ENCODE data around the gene SLC22A1.
"Not testable (repeated sequence)": the region's sequence is repeated elsewhere in the genome, so short reads cannot be mapped to it uniquely, and the experiment has no call there.

The SLC22A1 gene

DNA sequence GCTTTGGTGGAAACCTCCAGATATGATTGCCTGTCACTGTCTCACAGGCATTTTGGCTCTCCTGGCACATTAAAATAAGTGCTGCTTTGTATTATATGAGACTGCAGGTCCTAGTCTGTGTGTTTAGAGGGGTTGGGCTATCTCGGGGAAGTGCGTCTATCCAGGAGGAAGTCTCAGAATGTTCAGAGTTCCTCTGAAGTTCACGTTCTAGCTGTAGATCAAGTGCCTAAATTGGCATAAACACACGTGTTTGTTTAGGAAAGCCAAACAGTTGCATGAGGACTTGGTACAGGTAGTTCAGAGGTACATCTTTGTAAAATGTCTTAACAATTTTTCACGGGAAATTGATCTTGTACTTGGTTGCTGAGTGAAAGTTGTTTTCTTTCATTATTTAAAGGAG lies 36.4 kb upstream of the SLC22A1 start:
- H3K4me3 ChIP-seq (ENCODE audit: low read length) = no peak overlapping the region

DNA sequence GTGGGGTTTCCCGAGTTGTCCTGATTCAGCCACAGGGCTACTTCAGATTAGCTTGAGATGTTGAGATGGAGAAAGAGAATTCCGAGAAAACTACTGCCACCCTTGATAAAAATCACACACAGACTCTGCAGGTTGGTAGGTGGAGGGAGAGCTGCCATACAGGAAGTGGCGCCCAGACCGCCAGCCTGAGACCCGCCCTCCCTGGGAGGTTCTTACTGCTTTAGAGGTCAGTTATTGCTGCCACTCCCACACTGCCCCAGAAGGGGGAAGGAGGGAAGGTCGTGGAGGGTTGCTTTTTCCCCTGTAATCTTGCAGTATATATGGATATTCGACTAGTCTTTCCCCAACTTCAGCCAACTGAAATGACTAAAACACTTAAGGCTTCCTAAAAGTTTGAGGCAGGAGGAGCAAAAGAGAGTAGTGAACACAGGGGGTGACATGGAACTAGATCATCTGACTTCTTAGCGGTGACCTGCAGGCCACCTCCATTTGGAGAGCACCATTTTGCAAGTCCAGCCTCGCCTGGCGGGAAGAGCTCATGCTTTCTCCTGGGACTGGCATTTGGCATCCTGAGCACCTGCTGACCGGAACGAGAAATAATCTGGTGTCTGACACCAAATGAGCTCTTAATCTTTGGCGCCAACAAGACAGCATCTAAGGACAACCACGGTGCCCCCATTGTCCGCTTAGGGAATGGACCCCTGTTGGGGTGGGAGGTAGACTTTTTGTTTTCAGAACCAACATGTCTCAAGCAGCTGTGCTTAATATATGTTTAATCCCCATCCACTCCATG lies 35.7 kb upstream of the SLC22A1 start:
- Histone ChIP-seq H3K27me3 (ENCODE audit: insufficient read depth, low read length) (no peaks in the 10 kb centered on the region), H3K36me3 (ENCODE audit: insufficient read depth, low read length) (peaks cover 90% of the 10 kb centered on the region)
- 94% methylated on average over 12 of the region's 15 CpGs for WGBS

More for the DNA sequence above, 36.4 kb upstream of the SLC22A1 start:
- Histone ChIP-seq H3K4me1 (ENCODE audit: insufficient read depth, low read length) (no peaks in the 10 kb centered on the region), H3K9ac (ENCODE audit: low read depth, low read length) (no peak overlapping the region), H3K27ac (ENCODE audit: low read depth, low read length) (no peak overlapping the region), H3K27me3 (ENCODE audit: insufficient read depth, low read length) (no peaks in the 10 kb centered on the region), H3K9me3 (ENCODE audit: insufficient read depth, low read depth, low read length) (peaks cover 4% of the 10 kb centered on the region), H3K36me3 (ENCODE audit: insufficient read depth, low read length) (peaks cover 90% of the 10 kb centered on the region)
- 95% methylated on average over 5 of the region's 5 CpGs for WGBS

DNA sequence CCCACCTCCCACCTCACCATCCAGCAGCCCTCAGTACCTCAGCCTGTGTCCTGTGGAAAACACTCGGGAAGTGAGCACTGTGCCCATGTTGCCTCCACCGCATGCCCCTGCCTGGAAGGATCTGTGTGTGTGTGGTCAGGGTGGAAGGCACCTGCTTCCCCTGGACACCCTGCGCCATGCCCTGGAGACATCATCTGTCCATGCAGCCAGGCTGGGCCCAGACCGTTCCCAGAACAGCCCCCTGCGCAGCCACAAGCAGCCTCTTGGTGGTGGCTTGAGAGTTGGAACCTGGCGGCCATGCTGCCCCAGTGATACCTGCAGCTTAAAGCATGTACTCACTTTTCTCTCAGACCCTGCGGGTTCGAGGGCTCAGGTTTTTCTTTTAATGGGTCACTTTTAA lies 34.9 kb upstream of the SLC22A1 start:
- Histone ChIP-seq H3K4me3 (ENCODE audit: low read length) (no peak overlapping the region), H3K36me3 (ENCODE audit: insufficient read depth, low read length) (peaks cover 88% of the 10 kb centered on the region), H3K9ac (ENCODE audit: low read depth, low read length) (no peak overlapping the region), H3K9me3 (ENCODE audit: insufficient read depth, low read depth, low read length) (no peaks in the 10 kb centered on the region), H3K4me1 (ENCODE audit: insufficient read depth, low read length) (no peaks in the 10 kb centered on the region), H3K27ac (ENCODE audit: low read depth, low read length) (no peak overlapping the region), H3K27me3 (ENCODE audit: insufficient read depth, low read length) (no peaks in the 10 kb centered on the region)
- WGBS = 95% methylated on average over 8 of the region's 8 CpGs

More for the DNA sequence above, 35.7 kb upstream of the SLC22A1 start:
- Histone ChIP-seq H3K9ac (ENCODE audit: low read depth, low read length) (no peak overlapping the region), H3K9me3 (ENCODE audit: insufficient read depth, low read depth, low read length) (no peaks in the 10 kb centered on the region), H3K4me1 (ENCODE audit: insufficient read depth, low read length) (no peaks in the 10 kb centered on the region), H3K4me3 (ENCODE audit: low read length) (no peak overlapping the region), H3K27ac (ENCODE audit: low read depth, low read length) (no peak overlapping the region)

DNA sequence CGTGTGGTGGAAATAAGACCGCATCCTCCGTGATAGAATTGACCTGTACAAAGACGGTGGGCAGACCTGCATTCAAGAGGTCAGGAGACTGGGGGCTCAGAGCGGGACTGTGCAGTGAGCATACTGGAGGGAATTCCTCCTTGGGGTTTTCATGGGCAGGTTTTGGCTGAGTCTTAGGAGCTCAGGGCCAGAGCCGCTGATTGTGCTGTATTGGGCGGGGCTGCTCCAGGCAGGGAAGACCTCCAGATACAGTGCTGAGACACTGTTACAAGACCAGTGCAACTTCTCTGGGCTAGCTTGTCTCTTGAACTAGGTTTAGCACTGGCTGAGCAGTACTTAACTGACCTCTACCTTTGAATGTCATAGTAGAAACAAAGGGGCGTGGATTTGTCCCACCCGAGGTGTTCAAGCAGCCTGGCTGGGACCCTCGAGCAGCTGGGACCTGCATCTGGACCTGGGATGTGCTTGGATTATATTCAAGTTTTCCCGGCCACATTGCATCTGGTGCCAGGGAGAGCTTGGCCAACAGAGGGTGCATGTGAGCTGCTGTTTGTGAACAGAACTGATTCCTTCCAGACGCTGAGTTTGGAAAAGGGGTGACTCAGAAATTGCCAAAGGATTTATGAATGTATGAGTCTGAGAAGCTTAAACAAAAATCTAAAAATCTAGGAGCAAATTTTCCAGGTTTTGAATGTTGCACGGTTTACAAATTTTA lies 33.4 kb upstream of the SLC22A1 start:
- H3K4me1 ChIP-seq (ENCODE audit: insufficient read depth, low read length) = no peaks in the 10 kb centered on the region
- no peaks in the 10 kb centered on the region for H3K9me3 ChIP-seq (ENCODE audit: insufficient read depth, low read depth, low read length)
- H3K27ac ChIP-seq (ENCODE audit: low read depth, low read length) = no peak overlapping the region
- no peaks in the 10 kb centered on the region for H3K27me3 ChIP-seq (ENCODE audit: insufficient read depth, low read length)
- H3K36me3 ChIP-seq (ENCODE audit: insufficient read depth, low read length) = peaks cover 89% of the 10 kb centered on the region
- no peak overlapping the region for H3K4me3 ChIP-seq (ENCODE audit: low read length)
- no peak overlapping the region for H3K9ac ChIP-seq (ENCODE audit: low read depth, low read length)
- 90% methylated on average over 13 of the region's 13 CpGs for WGBS

DNA sequence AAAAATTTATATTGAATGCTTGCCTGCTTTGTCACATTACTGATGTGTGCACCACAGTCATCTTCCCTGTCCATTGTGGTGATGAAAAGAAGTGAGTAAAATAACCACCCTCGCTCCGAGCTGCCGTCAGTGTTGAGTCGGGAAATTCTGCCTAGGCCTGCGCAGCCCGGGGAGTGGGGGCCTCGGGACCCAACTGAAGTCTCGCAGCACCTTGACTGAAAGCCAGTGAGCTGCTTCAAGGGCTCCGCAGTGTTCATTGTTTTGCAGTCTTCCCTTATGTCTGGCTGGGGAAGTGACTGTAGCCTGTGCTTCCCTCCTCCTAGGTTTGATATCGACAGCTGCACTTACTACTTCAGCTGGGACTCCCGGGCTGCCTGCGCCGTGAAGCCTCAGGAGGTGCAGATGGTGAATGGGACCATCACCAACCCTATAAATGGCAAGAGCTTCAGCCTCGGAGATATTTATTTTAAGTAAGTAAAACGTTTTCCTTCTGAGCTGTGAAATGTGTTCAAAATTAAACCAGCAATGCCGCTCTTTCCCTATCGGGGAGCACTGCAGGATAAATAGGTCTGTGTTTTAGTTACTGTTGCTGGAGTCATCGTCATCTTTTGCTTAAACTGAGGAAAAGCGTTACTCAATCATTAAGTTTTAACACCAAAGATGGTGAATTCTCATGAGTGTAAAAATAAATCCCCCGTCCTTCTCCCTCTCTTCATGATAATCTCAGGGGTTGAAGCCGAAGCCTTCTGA lies 32.7 kb upstream of the SLC22A1 start:
- H3K4me3 ChIP-seq (ENCODE audit: low read length) = no peak overlapping the region
- no peaks in the 10 kb centered on the region for H3K27me3 ChIP-seq (ENCODE audit: insufficient read depth, low read length)
- no peak overlapping the region for H3K27ac ChIP-seq (ENCODE audit: low read depth, low read length)
- no peaks in the 10 kb centered on the region for H3K9me3 ChIP-seq (ENCODE audit: insufficient read depth, low read depth, low read length)
- 97% methylated on average over 21 of the region's 21 CpGs for WGBS
- no peak overlapping the region for H3K9ac ChIP-seq (ENCODE audit: low read depth, low read length)
- H3K4me1 ChIP-seq (ENCODE audit: insufficient read depth, low read length) = no peaks in the 10 kb centered on the region
- peaks cover 90% of the 10 kb centered on the region for H3K36me3 ChIP-seq (ENCODE audit: insufficient read depth, low read length)

DNA sequence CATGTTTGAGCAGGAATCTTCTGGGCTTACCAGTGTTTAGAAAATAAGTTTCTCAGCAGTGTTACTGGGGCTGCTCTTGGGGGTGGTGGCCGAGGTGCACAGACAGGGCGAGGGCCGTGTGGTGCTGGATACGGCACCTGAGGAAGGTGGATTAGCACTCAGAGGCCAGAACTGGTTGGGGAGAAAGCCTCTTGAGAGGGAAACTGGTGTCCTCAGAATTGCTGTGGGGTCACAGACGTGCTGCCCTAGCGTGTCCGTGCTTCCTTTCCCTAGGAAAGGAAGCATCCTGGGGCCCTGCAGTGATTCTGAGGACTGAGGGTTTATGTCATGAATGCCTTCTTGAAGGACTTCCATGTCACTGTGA lies 32.1 kb upstream of the SLC22A1 start:
- Histone ChIP-seq H3K4me1 (ENCODE audit: insufficient read depth, low read length) (no peaks in the 10 kb centered on the region), H3K27me3 (ENCODE audit: insufficient read depth, low read length) (no peaks in the 10 kb centered on the region), H3K36me3 (ENCODE audit: insufficient read depth, low read length) (peaks cover 89% of the 10 kb centered on the region), H3K27ac (ENCODE audit: low read depth, low read length) (no peak overlapping the region), H3K4me3 (ENCODE audit: low read length) (no peak overlapping the region), H3K9ac (ENCODE audit: low read depth, low read length) (no peak overlapping the region), H3K9me3 (ENCODE audit: insufficient read depth, low read depth, low read length) (no peaks in the 10 kb centered on the region)
- WGBS = 97% methylated on average over 7 of the region's 7 CpGs

DNA sequence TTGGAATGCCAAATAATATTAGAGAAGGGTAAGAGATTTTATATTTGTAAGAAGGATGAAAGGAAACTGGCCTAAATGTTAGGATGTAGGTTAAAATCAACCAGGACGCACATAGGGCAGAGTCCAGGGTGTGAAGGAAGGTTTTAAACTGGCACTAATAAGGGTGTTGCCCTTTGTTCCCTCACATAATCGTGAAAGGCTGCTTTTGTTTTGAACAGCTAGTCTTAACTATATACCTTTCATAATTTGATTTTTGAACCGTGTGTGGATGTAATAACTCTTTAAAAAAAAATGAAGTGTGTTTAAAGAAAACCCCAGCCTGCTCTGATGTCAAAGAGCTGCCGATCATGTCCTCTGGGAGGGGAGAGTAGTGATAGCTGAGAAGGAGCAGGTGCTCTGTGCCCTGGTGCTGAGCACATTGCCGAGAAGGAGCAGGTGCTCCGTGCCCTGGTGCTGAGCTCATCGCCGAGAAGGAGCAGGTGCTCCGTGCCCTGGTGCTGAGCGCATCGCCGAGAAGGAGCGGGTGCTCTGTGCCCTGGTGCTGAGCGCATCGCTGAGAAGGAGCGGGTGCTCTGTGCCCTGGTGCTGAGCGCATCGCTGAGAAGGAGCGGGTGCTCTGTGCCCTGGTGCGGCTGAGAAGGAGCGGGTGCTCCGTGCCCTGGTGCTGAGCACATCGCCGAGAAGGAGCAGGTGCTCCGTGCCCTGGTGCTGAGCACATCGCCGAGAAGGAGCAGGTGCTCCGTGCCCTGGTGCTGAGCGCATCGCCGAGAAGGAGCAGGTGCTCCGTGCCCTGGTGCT lies 31.0 kb upstream of the SLC22A1 start:
- H3K9me3 ChIP-seq (ENCODE audit: insufficient read depth, low read depth, low read length); H3K27me3 ChIP-seq (ENCODE audit: insufficient read depth, low read length); H3K4me3 ChIP-seq (ENCODE audit: low read length); H3K27ac ChIP-seq (ENCODE audit: low read depth, low read length); H3K4me1 ChIP-seq (ENCODE audit: insufficient read depth, low read length); H3K9ac ChIP-seq (ENCODE audit: low read depth, low read length): not testable (repeated sequence)
- 95% methylated on average over 26 of the region's 32 CpGs for WGBS
- H3K36me3 ChIP-seq (ENCODE audit: insufficient read depth, low read length) = peaks cover 86% of the 10 kb centered on the region

DNA sequence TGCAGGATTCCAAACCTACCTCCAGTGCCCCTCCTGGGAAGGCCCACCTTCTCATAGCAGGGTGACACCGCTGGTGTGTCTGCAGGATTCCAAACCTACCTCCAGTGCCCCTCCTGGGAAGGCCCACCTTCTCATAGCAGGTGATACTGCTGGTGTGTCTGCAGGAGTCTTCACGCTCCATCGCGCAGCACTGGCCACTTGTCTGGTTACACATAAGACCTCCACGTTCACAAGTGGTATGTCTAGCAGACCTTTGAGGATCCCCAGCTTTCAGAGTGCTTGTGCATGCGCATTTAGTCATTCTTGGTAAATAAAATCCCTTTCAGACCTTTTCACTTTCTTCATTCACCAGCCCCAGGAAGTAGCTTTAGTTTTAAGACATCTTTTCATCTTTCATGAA lies 29.4 kb upstream of the SLC22A1 start:
- peaks cover 85% of the 10 kb centered on the region for H3K36me3 ChIP-seq (ENCODE audit: insufficient read depth, low read length)
- H3K27me3 ChIP-seq (ENCODE audit: insufficient read depth, low read length); H3K27ac ChIP-seq (ENCODE audit: low read depth, low read length); H3K9me3 ChIP-seq (ENCODE audit: insufficient read depth, low read depth, low read length); H3K4me3 ChIP-seq (ENCODE audit: low read length); H3K4me1 ChIP-seq (ENCODE audit: insufficient read depth, low read length); H3K9ac ChIP-seq (ENCODE audit: low read depth, low read length): not testable (repeated sequence)
- 92% methylated on average over 6 of the region's 6 CpGs for WGBS

DNA sequence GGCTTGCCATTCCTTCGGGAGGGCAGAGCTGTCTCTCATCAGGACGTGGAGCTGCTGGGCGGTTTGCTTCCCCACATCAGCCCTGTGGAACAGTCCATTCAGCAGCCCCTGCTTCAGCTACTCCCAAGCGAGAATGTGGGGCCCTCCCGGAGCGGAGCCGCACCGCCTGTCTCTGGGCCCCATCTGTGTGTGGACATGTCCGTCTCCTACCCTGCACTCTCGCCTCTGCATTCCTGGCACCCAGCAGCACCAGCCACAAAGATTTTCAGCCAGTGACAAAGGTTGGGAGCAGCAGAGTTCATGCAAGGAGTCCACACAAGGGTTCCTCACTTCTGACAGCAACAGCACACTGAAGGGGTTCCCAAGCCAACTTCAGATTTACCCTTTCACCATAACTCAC lies 29.0 kb upstream of the SLC22A1 start:
- H3K9ac ChIP-seq (ENCODE audit: low read depth, low read length) = no peak overlapping the region
- no peaks in the 10 kb centered on the region for H3K9me3 ChIP-seq (ENCODE audit: insufficient read depth, low read depth, low read length)
- no peaks in the 10 kb centered on the region for H3K27me3 ChIP-seq (ENCODE audit: insufficient read depth, low read length)
- no peak overlapping the region for H3K27ac ChIP-seq (ENCODE audit: low read depth, low read length)
- WGBS = 96% methylated on average over 10 of the region's 10 CpGs
- H3K4me3 ChIP-seq (ENCODE audit: low read length) = no peak overlapping the region
- H3K4me1 ChIP-seq (ENCODE audit: insufficient read depth, low read length) = no peaks in the 10 kb centered on the region
- peaks cover 85% of the 10 kb centered on the region for H3K36me3 ChIP-seq (ENCODE audit: insufficient read depth, low read length)

DNA sequence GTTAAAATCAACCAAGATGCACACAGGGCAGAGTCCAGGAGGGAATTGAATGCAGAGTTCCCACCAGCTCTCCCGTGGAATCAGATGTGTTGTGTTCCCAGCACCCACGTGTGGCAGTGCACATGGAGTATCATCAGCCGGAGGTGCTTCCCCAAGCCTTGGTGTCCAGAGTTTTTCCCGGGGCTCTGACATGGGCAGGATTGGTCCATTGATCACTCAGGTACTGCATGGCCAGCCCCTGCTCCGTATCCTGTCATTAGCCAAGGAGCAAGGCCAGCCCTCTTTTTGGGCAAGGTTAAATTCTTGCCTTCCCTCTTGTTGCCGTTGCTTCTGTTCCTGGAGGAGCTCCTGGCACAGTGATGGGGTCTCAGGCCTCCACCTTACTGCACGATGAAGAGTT lies 28.6 kb upstream of the SLC22A1 start:
- no peak overlapping the region for H3K9ac ChIP-seq (ENCODE audit: low read depth, low read length)
- no peak overlapping the region for H3K27ac ChIP-seq (ENCODE audit: low read depth, low read length)
- no peaks in the 10 kb centered on the region for H3K4me1 ChIP-seq (ENCODE audit: insufficient read depth, low read length)
- H3K27me3 ChIP-seq (ENCODE audit: insufficient read depth, low read length) = no peaks in the 10 kb centered on the region
- WGBS = 97% methylated on average over 7 of the region's 7 CpGs
- H3K4me3 ChIP-seq (ENCODE audit: low read length) = no peak overlapping the region
- H3K9me3 ChIP-seq (ENCODE audit: insufficient read depth, low read depth, low read length) = no peaks in the 10 kb centered on the region
- H3K36me3 ChIP-seq (ENCODE audit: insufficient read depth, low read length) = peaks cover 86% of the 10 kb centered on the region

Data from HUES64 (cell line).